HEK293 (cell line): Measurements from ENCODE around the gene EPHA4.

Source experiments
- BCL6B ChIP-seq: fragments of 450-650 bp; formaldehyde crosslinking; IDR thresholded peaks from 2 replicates; pipeline ENCODE4 v1.5.1; 2017; ENCODE audit warnings: missing biosample characterization, missing genetic modification characterization
- CTCF ChIP-seq: fragments of 450-650 bp; formaldehyde crosslinking; IDR thresholded peaks from 2 replicates; pipeline ENCODE4 v1.5.1; 2016; ENCODE audit warnings: missing biosample characterization, missing genetic modification characterization
- GLI4 ChIP-seq: fragments of 450-650 bp; formaldehyde crosslinking; IDR thresholded peaks from 2 replicates; pipeline ENCODE4 v1.5.1; 2016; ENCODE audit warnings: missing biosample characterization, missing genetic modification characterization
- HOXC10 ChIP-seq: sonication (generic); formaldehyde crosslinking; IDR thresholded peaks from 2 replicates; pipeline ENCODE4 v1.8.1; 2023; ENCODE audit warnings: mild to moderate bottlenecking, missing genetic modification reagents
- ZBTB11 ChIP-seq: fragments of 450-650 bp; formaldehyde crosslinking; conservative IDR thresholded peaks from 2 replicates; pipeline ENCODE4 v1.5.1; 2016; ENCODE audit warnings: low read depth, missing biosample characterization, missing genetic modification characterization
- ZBTB17 ChIP-seq: fragments of 450-650 bp; formaldehyde crosslinking; IDR thresholded peaks from 2 replicates; pipeline ENCODE4 v1.5.1; 2016; ENCODE audit warnings: missing biosample characterization, missing genetic modification characterization
- ZNF23 ChIP-seq: fragments of 450-650 bp; formaldehyde crosslinking; IDR thresholded peaks from 2 replicates; pipeline ENCODE4 v1.5.1; 2016; ENCODE audit warnings: missing biosample characterization, missing genetic modification characterization, borderline replicate concordance
- ZNF585B ChIP-seq: fragments of 450-650 bp; formaldehyde crosslinking; IDR thresholded peaks from 2 replicates; pipeline ENCODE4 v1.5.1; 2016; ENCODE audit warnings: missing biosample characterization, missing genetic modification characterization
- ZSCAN23 ChIP-seq: fragments of 450-650 bp; formaldehyde crosslinking; IDR thresholded peaks from 2 replicates; pipeline ENCODE4 v1.5.1; 2016; ENCODE audit warnings: missing biosample characterization, missing genetic modification characterization

- no peak for TF ChIP-seq ZNF23 (tag by site-specific recombination)
- no peak for TF ChIP-seq ZBTB11 (tag by site-specific recombination)
- TF ChIP-seq ZSCAN23 (tag by site-specific recombination), result no peak
- TF ChIP-seq CTCF (tag by site-specific recombination), result no peak
- TF ChIP-seq ZBTB17 (tag by site-specific recombination), result no peak
- TF ChIP-seq BCL6B (tag by site-specific recombination), result no peak
- TF ChIP-seq GLI4 (tag by site-specific recombination), result no peak
- TF ChIP-seq ZNF585B (tag by site-specific recombination), result no peak
- no peak for TF ChIP-seq HOXC10
Observed at GRCh38 chr2:221415789-221416188, 156.3 kb downstream of the EPHA4 start.
